DOHH2 (cell line): Measurements from ENCODE around the gene SLC13A4.

Experiments used
- EZH2phosphoT487 ChIP-seq: fragments of 200-600 bp; sonication (generic); IDR thresholded peaks from 2 replicates; pipeline ENCODE4 v1.6.1; 2017; ENCODE audit warnings: borderline replicate concordance, mild to moderate bottlenecking, antibody characterized with exemption, low read length, moderate library complexity, mixed read lengths
- TF ChIP-seq, protein P1 (sequence below): fragments of 200-600 bp; sonication (generic); IDR thresholded peaks from one replicate; pipeline ENCODE4 v1.5.1; 2014; ENCODE audit warnings: antibody characterized with exemption, mild to moderate bottlenecking, low read depth, low read length; ENCODE audit not compliant: poor library complexity, severe bottlenecking

DNA sequence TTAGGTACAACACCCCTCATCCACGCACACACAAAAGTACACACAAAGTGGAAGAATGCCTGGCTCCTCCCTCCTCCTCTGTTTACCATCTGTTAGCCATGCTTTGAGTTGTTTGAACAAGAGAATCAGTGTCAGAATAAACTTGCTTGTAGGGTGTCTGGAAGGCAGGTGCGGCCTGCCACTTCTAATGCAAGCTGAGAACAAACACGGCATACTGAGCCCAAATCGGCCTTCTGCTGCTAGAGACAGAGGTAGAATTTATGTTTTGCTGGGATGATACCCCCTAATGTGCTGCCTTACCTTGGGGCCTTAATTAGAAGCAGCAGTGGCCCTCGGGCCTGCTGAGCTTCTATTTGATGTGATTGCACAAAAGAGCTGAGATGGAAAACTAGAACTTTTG is 45.5 kb upstream of the SLC13A4 start:
- TF ChIP-seq, protein P1, sequence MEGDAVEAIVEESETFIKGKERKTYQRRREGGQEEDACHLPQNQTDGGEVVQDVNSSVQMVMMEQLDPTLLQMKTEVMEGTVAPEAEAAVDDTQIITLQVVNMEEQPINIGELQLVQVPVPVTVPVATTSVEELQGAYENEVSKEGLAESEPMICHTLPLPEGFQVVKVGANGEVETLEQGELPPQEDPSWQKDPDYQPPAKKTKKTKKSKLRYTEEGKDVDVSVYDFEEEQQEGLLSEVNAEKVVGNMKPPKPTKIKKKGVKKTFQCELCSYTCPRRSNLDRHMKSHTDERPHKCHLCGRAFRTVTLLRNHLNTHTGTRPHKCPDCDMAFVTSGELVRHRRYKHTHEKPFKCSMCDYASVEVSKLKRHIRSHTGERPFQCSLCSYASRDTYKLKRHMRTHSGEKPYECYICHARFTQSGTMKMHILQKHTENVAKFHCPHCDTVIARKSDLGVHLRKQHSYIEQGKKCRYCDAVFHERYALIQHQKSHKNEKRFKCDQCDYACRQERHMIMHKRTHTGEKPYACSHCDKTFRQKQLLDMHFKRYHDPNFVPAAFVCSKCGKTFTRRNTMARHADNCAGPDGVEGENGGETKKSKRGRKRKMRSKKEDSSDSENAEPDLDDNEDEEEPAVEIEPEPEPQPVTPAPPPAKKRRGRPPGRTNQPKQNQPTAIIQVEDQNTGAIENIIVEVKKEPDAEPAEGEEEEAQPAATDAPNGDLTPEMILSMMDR, result no peak
- no peak for TF ChIP-seq EZH2phosphoT487
